ENCODE data around the gene GRM8.

GRCh38 chr7:126809188-126809587 is 443.6 kb downstream of the GRM8 start:
- TF ChIP-seq POLR2A (IDR thresholded peaks at IDR 0.05; ENCODE audit: low read depth) (no peak), CTCF (IDR thresholded peaks at IDR 0.05) (no peak), EP300 (IDR thresholded peaks at IDR 0.05) (no peak), POLR2AphosphoS5 (IDR thresholded peaks at IDR 0.05) (no peak)
